Keratinocyte (primary cell): ENCODE data around the gene DMD. TPM values are rescaled to one million over a fixed set of nuclear protein-coding genes. Genes with fewer than 3 reads are reported as not detected.

Source experiments
- DNase-seq: peaks from one replicate; pipeline ENCODE4 v3.0.0-alpha.2; 2011; ENCODE audit warnings: low read depth, missing footprints, low spot score
- FAIRE-seq: peaks from 2 replicates; lab custom pipeline; 2011; peaks lifted over from hg19 to GRCh38; lab: Jason Lieb, UNC
- H2AFZ ChIP-seq: 2 replicates; pipeline ENCODE4 v1.6.0; 2012; ENCODE audit warnings: low read length, control low read depth, inconsistent platforms; ENCODE audit not compliant: control insufficient read depth
- H3K27ac ChIP-seq: 2 replicates; pipeline ENCODE4 v1.5.1; 2011; ENCODE audit warnings: low read length; ENCODE audit not compliant: control insufficient read depth, insufficient read depth
- H3K27me3 ChIP-seq: 3 replicates; pipeline ENCODE4 v1.6.0; 2011; ENCODE audit warnings: low read length; ENCODE audit not compliant: control insufficient read depth, insufficient read depth; ENCODE audit errors: extremely low read depth
- H3K36me3 ChIP-seq, 2 experiments: 2 replicates in 1 of 2; 3 replicates in 1 of 2; pipeline ENCODE4 v1.5.1; 2011; ENCODE audit warnings: low read length in 2 of 2, mild to moderate bottlenecking in 1 of 2; ENCODE audit not compliant: control insufficient read depth in 2 of 2, insufficient read depth in 2 of 2; ENCODE audit errors: extremely low read depth in 1 of 2
- H3K4me1 ChIP-seq: 3 replicates; pipeline ENCODE4 v1.5.1; 2011; ENCODE audit warnings: low read length; ENCODE audit not compliant: control insufficient read depth, insufficient read depth; ENCODE audit errors: extremely low read depth
- H3K4me2 ChIP-seq: 3 replicates; pipeline ENCODE4 v1.6.0; 2011; ENCODE audit warnings: low read depth, low read length; ENCODE audit not compliant: control insufficient read depth, insufficient read depth; ENCODE audit errors: extremely low read depth
- H3K4me3 ChIP-seq, 3 experiments: fragments of 200-600 bp in 1 of 3; sonication (generic) in 1 of 3; 2 replicates in 2 of 3; 3 replicates in 1 of 3; pipeline ENCODE4 v1.5.1; 2011 to 2016; ENCODE audit warnings: low read length in 3 of 3, mild to moderate bottlenecking in 3 of 3, control low read depth in 2 of 3, inconsistent platforms in 1 of 3, low read depth in 1 of 3, mixed read lengths in 1 of 3, mixed run types in 1 of 3, moderate library complexity in 1 of 3; ENCODE audit not compliant: control insufficient read depth in 2 of 3, insufficient read depth in 2 of 3; ENCODE audit errors: extremely low read depth in 1 of 3
- H3K79me2 ChIP-seq: 2 replicates; pipeline ENCODE4 v1.6.0; 2012; ENCODE audit warnings: low read length; ENCODE audit not compliant: control insufficient read depth, insufficient read depth
- H3K9ac ChIP-seq: 3 replicates; pipeline ENCODE4 v1.6.0; 2011; ENCODE audit warnings: low read length; ENCODE audit not compliant: control insufficient read depth, insufficient read depth; ENCODE audit errors: extremely low read depth
- H3K9me1 ChIP-seq: 3 replicates; pipeline ENCODE4 v1.6.0; 2011; ENCODE audit warnings: low read length; ENCODE audit not compliant: control insufficient read depth, insufficient read depth; ENCODE audit errors: extremely low read depth
- H3K9me3 ChIP-seq: 2 replicates; pipeline ENCODE4 v1.5.1; 2012; ENCODE audit warnings: low read depth, low read length; ENCODE audit not compliant: control insufficient read depth
- H4K20me1 ChIP-seq: 3 replicates; pipeline ENCODE4 v1.6.0; 2011; ENCODE audit warnings: low read length; ENCODE audit not compliant: control insufficient read depth, insufficient read depth; ENCODE audit errors: extremely low read depth
- EZH2 ChIP-seq: IDR thresholded peaks from one replicate; pipeline ENCODE4 v1.6.1; 2012; ENCODE audit warnings: inconsistent platforms, mild to moderate bottlenecking, low read length, moderate library complexity
- dilution Hi-C: fragments of 300-500 bp; cut with MboI; formaldehyde crosslinking; loops from one replicate; pipeline ENCODE4 v1.7.0; 2020; ENCODE audit warnings: low sequenced_read_pairs; ENCODE audit not compliant: extremely low pct_ligation_motif_present
- polyA plus RNA-seq, 5 experiments: library from polyadenylated mRNA; depleted of rRNA in 3 of 5; stranded (reverse) in 3 of 5; stranded (forward) in 1 of 5; unstranded in 1 of 5; fragments of >200 nt; gene quantifications; 1 replicate in 1 of 5; 2 replicates in 3 of 5; 3 replicates in 1 of 5; pipeline versions ENCODE4 v1.2.1 to v1.2.3, GENCODE V29; 2011 to 2012; ENCODE audit warnings: missing spikeins in 2 of 5, low read depth in 1 of 5, low replicate concordance in 1 of 5
- TF ChIP-seq, protein P1 (sequence below), 3 experiments: IDR thresholded peaks in 1 of 3; conservative IDR thresholded peaks in 1 of 3; optimal IDR thresholded peaks in 1 of 3; 2 replicates in 2 of 3; 3 replicates in 1 of 3; pipeline versions ENCODE3 to v1.5.1; 2011; ENCODE audit warnings: low read length in 3 of 3, mild to moderate bottlenecking in 3 of 3, moderate library complexity in 2 of 3, control low read depth in 1 of 3, inconsistent platforms in 1 of 3; ENCODE audit not compliant: insufficient read depth in 2 of 3; ENCODE audit errors: extremely low read depth in 1 of 3

Gene DMD
- polyA plus RNA-seq, 1 donor (not counting 4 experiments of a cell fraction or from before 2014, with no cell fraction given), result 8.9 TPM

- dilution Hi-C loops, result no loop called here
- Histone ChIP-seq H3K79me2 (no peaks in the 10 kb centered on the region), H3K9me1 (no peaks in the 10 kb centered on the region), H3K4me3 (no peak overlapping the region), H3K36me3 (no peaks in the 10 kb centered on the region), H3K27me3 (no peaks in the 10 kb centered on the region), H3K9me3 (no peaks in the 10 kb centered on the region), H2AFZ (no peak overlapping the region), H3K27ac (no peak overlapping the region), H3K4me1 (peaks cover 9% of the 10 kb centered on the region), H4K20me1 (no peaks in the 10 kb centered on the region), H3K4me2 (no peak overlapping the region), H3K9ac (no peak overlapping the region)
- TF ChIP-seq, protein P1, sequence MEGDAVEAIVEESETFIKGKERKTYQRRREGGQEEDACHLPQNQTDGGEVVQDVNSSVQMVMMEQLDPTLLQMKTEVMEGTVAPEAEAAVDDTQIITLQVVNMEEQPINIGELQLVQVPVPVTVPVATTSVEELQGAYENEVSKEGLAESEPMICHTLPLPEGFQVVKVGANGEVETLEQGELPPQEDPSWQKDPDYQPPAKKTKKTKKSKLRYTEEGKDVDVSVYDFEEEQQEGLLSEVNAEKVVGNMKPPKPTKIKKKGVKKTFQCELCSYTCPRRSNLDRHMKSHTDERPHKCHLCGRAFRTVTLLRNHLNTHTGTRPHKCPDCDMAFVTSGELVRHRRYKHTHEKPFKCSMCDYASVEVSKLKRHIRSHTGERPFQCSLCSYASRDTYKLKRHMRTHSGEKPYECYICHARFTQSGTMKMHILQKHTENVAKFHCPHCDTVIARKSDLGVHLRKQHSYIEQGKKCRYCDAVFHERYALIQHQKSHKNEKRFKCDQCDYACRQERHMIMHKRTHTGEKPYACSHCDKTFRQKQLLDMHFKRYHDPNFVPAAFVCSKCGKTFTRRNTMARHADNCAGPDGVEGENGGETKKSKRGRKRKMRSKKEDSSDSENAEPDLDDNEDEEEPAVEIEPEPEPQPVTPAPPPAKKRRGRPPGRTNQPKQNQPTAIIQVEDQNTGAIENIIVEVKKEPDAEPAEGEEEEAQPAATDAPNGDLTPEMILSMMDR (optimal IDR thresholded peaks at IDR 0.05 in 1 of 3, IDR thresholded peaks at IDR 0.05 in 1 of 3, conservative IDR thresholded peaks at IDR 0.05 in 1 of 3; ENCODE audit: extremely low read depth in 1 of 3, insufficient read depth in 2 of 3, low read length in 3 of 3), result no peak
- no peak for TF ChIP-seq EZH2
- no peak for FAIRE-seq
- DNase-seq, result no peak
These were observed 1982.4 kb downstream of the DMD start for GRCh38 chrX:31228909-31229308.

DNA sequence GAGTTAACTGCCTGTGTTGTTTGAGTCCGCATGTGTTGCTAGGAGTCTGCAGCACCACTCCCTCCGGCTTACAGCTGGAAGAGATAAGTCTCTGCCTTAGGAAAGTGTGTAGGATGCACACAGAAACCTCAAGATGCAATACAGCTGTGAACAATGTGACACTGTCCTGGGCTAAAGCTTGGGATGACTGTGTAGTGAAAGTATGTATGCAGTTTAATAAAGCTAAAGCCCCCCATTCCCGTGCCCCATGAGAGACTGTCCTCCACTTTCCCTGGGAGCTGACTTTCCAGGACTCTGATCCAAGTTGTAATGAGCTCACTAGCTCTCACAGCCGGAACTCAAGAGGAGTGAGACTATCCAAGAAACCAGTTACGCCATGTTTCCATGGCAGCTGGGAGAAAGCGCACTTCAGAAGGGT is 1982.9 kb downstream of the DMD start:
- no peak for DNase-seq
- H3K4me2 ChIP-seq, result no peak overlapping the region
- no peak for TF ChIP-seq EZH2
- TF ChIP-seq, protein P1 (optimal IDR thresholded peaks at IDR 0.05 in 1 of 3, IDR thresholded peaks at IDR 0.05 in 1 of 3, conservative IDR thresholded peaks at IDR 0.05 in 1 of 3; ENCODE audit: extremely low read depth in 1 of 3, insufficient read depth in 2 of 3, low read length in 3 of 3), result no peak
- H3K9me1 ChIP-seq, result no peaks in the 10 kb centered on the region
- no peak overlapping the region for H3K4me3 ChIP-seq
- H3K79me2 ChIP-seq, result no peaks in the 10 kb centered on the region
- H3K4me1 ChIP-seq, result peaks cover 11% of the 10 kb centered on the region
- no peak for FAIRE-seq
- H3K9ac ChIP-seq, result no peak overlapping the region
- no peaks in the 10 kb centered on the region for H3K27me3 ChIP-seq
- dilution Hi-C loops, result no loop called here
- H3K9me3 ChIP-seq, result no peaks in the 10 kb centered on the region
- H3K27ac ChIP-seq, result no peak overlapping the region
- no peak overlapping the region for H2AFZ ChIP-seq
- no peaks in the 10 kb centered on the region for H3K36me3 ChIP-seq
- no peaks in the 10 kb centered on the region for H4K20me1 ChIP-seq
